K562 (cell line): ENCODE results near the gene RPH3AL. TPM values are rescaled to one million over a fixed set of nuclear protein-coding genes. Genes with fewer than 3 reads are reported as not detected.

ENCODE experiments used
- ATAC-seq: fragments of 200-7000 bp; cut with Tn5 transposase; 3 replicates; pipeline ENCODE4 v1.9.1; 2020; ENCODE audit warnings: moderate library complexity
- BruUV-seq: library from RNA; stranded (reverse); fragments of 400-500 nt; replicated peaks from 2 replicates; lab custom pipeline; 2021; lab: Mats Ljungman, UMichigan
- CTCF ChIA-PET: fragments of 300-600 bp; formaldehyde crosslinking; extraction: SDS; loops from one replicate; lab custom pipeline; 2021; ENCODE audit warnings: low intra/inter-chr PET ratio; lab: Yijun Ruan, JAX
- POLR2A ChIA-PET: fragments of 300-600, 350-650 bp; sonication (Branson Sonifier 250); formaldehyde crosslinking; extraction: SDS; loops from one replicate; lab custom pipeline; 2021; ENCODE audit warnings: antibody characterized with exemption, inconsistent platforms; lab: Yijun Ruan, JAX
- DNase-seq, 4 experiments: peaks; one replicate each; pipeline versions ENCODE4 v3.0.0 to v3.0.0-alpha.2; 2011 to 2018; ENCODE audit warnings: low spot score in 3 of 4, mixed read lengths in 3 of 4; ENCODE audit errors: extremely low read depth in 1 of 4
- FAIRE-seq: peaks from 2 replicates; lab custom pipeline; 2011; peaks lifted over from hg19 to GRCh38; lab: Jason Lieb, UNC
- H2AFZ ChIP-seq: 2 replicates; pipeline ENCODE4 v1.6.0; 2011; ENCODE audit warnings: low read depth, low read length, control low read depth, inconsistent platforms
- H3K27ac ChIP-seq: fragments of 200-600 bp; 3 replicates; pipeline ENCODE4 v1.8.0; 2011; ENCODE audit warnings: low read depth, mild to moderate bottlenecking, control low read depth, inconsistent platforms, low read length, moderate library complexity, mixed read lengths; ENCODE audit errors: extremely low read depth
- H3K27me3 ChIP-seq, 2 experiments: fragments of 300-600 bp in 1 of 2; 2 replicates in 1 of 2; 3 replicates in 1 of 2; pipeline versions ENCODE4 v1.6.0 to v1.8.0; 2011; ENCODE audit warnings: inconsistent platforms in 2 of 2, low read length in 2 of 2, mild to moderate bottlenecking in 1 of 2, mixed read lengths in 1 of 2, moderate library complexity in 1 of 2; ENCODE audit not compliant: control insufficient read depth in 2 of 2, insufficient read depth in 2 of 2
- H3K36me3 ChIP-seq: fragments of 300-600 bp; 3 replicates; pipeline ENCODE4 v1.8.0; 2011; ENCODE audit warnings: mild to moderate bottlenecking, low read length, inconsistent platforms; ENCODE audit not compliant: control insufficient read depth, insufficient read depth
- H3K4me1 ChIP-seq, 2 experiments: fragments of 200-600 bp in 1 of 2; replicated peaks in 1 of 2; 2 replicates in 1 of 2; 3 replicates in 1 of 2; pipeline versions ENCODE4 v1.5.1 to v1.8.0; 2011; ENCODE audit warnings: inconsistent platforms in 2 of 2, low read length in 2 of 2, mild to moderate bottlenecking in 1 of 2, mixed read lengths in 1 of 2, moderate library complexity in 1 of 2; ENCODE audit not compliant: control insufficient read depth in 2 of 2, insufficient read depth in 2 of 2
- H3K4me2 ChIP-seq: 2 replicates; pipeline ENCODE4 v1.6.1; 2011; ENCODE audit warnings: low read length, control low read depth, inconsistent platforms, mixed read lengths; ENCODE audit not compliant: insufficient read depth
- H3K4me3 ChIP-seq: fragments of 200-600 bp; sonication (generic), shearing (Covaris generic); 2 replicates; pipeline ENCODE4 v1.5.1; 2016; ENCODE audit warnings: control low read depth, inconsistent platforms
- H3K79me2 ChIP-seq: fragments of 200-600 bp; 3 replicates; pipeline ENCODE4 v1.8.0; 2011; ENCODE audit warnings: low read length, inconsistent platforms; ENCODE audit not compliant: control insufficient read depth, insufficient read depth
- H3K9ac ChIP-seq, 2 experiments: 2 replicates each; pipeline versions ENCODE4 v1.6.0 to v1.6.1; 2011; ENCODE audit warnings: low read depth in 2 of 2, low read length in 2 of 2, control low read depth in 1 of 2, inconsistent platforms in 1 of 2, mild to moderate bottlenecking in 1 of 2, mixed read lengths in 1 of 2; ENCODE audit not compliant: insufficient read depth in 1 of 2
- H3K9me1 ChIP-seq: one replicate; pipeline ENCODE4 v1.6.0; 2011; ENCODE audit warnings: inconsistent platforms, mild to moderate bottlenecking, low read length, moderate library complexity; ENCODE audit not compliant: control insufficient read depth, insufficient read depth
- H3K9me3 ChIP-seq: replicated peaks from 2 replicates; pipeline ENCODE4 v1.5.1; 2011; ENCODE audit warnings: low read depth, low read length, inconsistent platforms; ENCODE audit not compliant: control insufficient read depth, insufficient read depth
- H4K20me1 ChIP-seq: replicated peaks from 2 replicates; pipeline ENCODE4 v1.6.1; 2011; ENCODE audit warnings: low read length, inconsistent platforms, mixed read lengths; ENCODE audit not compliant: control insufficient read depth, insufficient read depth
- BCOR ChIP-seq: fragments of 450-650 bp; IDR thresholded peaks from 2 replicates; pipeline ENCODE4 v1.6.1; 2016
- E2F8 ChIP-seq: fragments of 450-650 bp; IDR thresholded peaks from 2 replicates; pipeline ENCODE4 v1.7.1; 2018; ENCODE audit warnings: mild to moderate bottlenecking, low read depth; ENCODE audit not compliant: partially characterized antibody
- EGR1 ChIP-seq: fragments of 450-650 bp; conservative IDR thresholded peaks from 2 replicates; pipeline ENCODE4 v1.6.1; 2017; ENCODE audit warnings: mild to moderate bottlenecking
- ELK1 ChIP-seq: sonication (generic); formaldehyde crosslinking; IDR thresholded peaks from 2 replicates; pipeline ENCODE4 v1.8.1; 2022; ENCODE audit warnings: missing genetic modification reagents
- FOXP4 ChIP-seq: sonication (generic); formaldehyde crosslinking; IDR thresholded peaks from 2 replicates; pipeline ENCODE4 v1.8.0; 2022; ENCODE audit warnings: mild to moderate bottlenecking, missing genetic modification reagents, borderline replicate concordance
- GABPB1 ChIP-seq: sonication (generic); formaldehyde crosslinking; IDR thresholded peaks from 2 replicates; pipeline ENCODE4 v1.8.0; 2022; ENCODE audit warnings: mild to moderate bottlenecking, missing genetic modification reagents
- IFI16 ChIP-seq: fragments of 250-450 bp; sonication (Bioruptor Pico); IDR thresholded peaks from 2 replicates; pipeline ENCODE4 v2.1.2; 2022; ENCODE audit warnings: mild to moderate bottlenecking, inconsistent platforms
- NCOA4 ChIP-seq: fragments of 450-650 bp; IDR thresholded peaks from 2 replicates; pipeline ENCODE4 v1.6.1; 2018; ENCODE audit warnings: mild to moderate bottlenecking; ENCODE audit not compliant: partially characterized antibody
- NFATC3 ChIP-seq: fragments of 450-650 bp; IDR thresholded peaks from 2 replicates; pipeline ENCODE4 v1.6.1; 2017; ENCODE audit warnings: mild to moderate bottlenecking
- SETDB1 ChIP-seq: IDR thresholded peaks from one replicate; pipeline ENCODE4 v1.6.1; 2012; ENCODE audit warnings: low read length, control low read depth, inconsistent platforms
- SRSF1 ChIP-seq: fragments of 200-400 bp; formaldehyde crosslinking; IDR thresholded peaks from 2 replicates; pipeline ENCODE4 v1.6.1; 2017; ENCODE audit warnings: mild to moderate bottlenecking, low read depth, low read length, moderate library complexity
- TCF7L2 ChIP-seq: fragments of 150-350 bp; IDR thresholded peaks from 2 replicates; pipeline ENCODE4 v1.6.1; 2016; ENCODE audit warnings: low read depth, mild to moderate bottlenecking, low read length, moderate library complexity
- ZNF121 ChIP-seq: sonication (generic); formaldehyde crosslinking; conservative IDR thresholded peaks from 2 replicates; pipeline ENCODE4 v1.8.0; 2022; ENCODE audit warnings: missing genetic modification reagents
- ZNF124 ChIP-seq: sonication (generic); formaldehyde crosslinking; IDR thresholded peaks from 2 replicates; pipeline ENCODE4 v1.8.1; 2022; ENCODE audit warnings: missing genetic modification reagents
- ZNF354B ChIP-seq: fragments of 250-450 bp; sonication (Bioruptor Pico); IDR thresholded peaks from 2 replicates; pipeline ENCODE4 v1.4.0; 2020
- ZNF57 ChIP-seq: fragments of 450-650 bp; formaldehyde crosslinking; IDR thresholded peaks from 2 replicates; pipeline ENCODE4 v1.4.0; 2020; ENCODE audit warnings: mild to moderate bottlenecking, moderate library complexity
- ZNF717 ChIP-seq: fragments of 250-450 bp; sonication (Bioruptor Pico); IDR thresholded peaks from 2 replicates; pipeline ENCODE4 v1.5.0; 2021
- WGBS: fragments of 100-300 bp; shearing (Covaris generic); methylation state at CpG from one replicate; pipeline ENCODE4 v1.1.6; 2016; ENCODE audit warnings: low coverage, mixed read lengths; ENCODE audit not compliant: insufficient coverage; ENCODE audit errors: missing lambda C conversion rate; 5-methylcytosine and 5-hydroxymethylcytosine counted together
- in situ Hi-C: fragments of 300-500 bp; cut with MboI; formaldehyde crosslinking; loops from 4 replicates; pipeline ENCODE4 v1.15.0; 2018; ENCODE audit warnings: inconsistent platforms, mixed read lengths
- intact Hi-C: fragments of 100-400 bp; cut with micrococcal nuclease; formaldehyde crosslinking; loops from 2 replicates; pipeline ENCODE4 v1.14.2; 2022
- polyA plus RNA-seq, 8 experiments: library from polyadenylated mRNA; depleted of rRNA in 4 of 8; stranded (reverse) in 5 of 8; unstranded in 3 of 8; fragments of >200 nt; fragmentation: Nextera tagmentation in 2 of 8; fragmentation: Illumina TruSeq in 1 of 8; extraction: Ambion mirVana in 2 of 8; extraction: Trizol in 1 of 8; gene quantifications; 2 replicates each; pipeline versions ENCODE4 v1.2.1 to v1.2.3, GENCODE V29; 2011 to 2014; ENCODE audit warnings: inconsistent platforms in 1 of 8, missing spikeins in 1 of 8
- total RNA-seq, 7 experiments: library from RNA; depleted of rRNA in 6 of 7; stranded (reverse); fragments of >200 nt in 6 of 7; fragmentation: Illumina TruSeq in 2 of 7; extraction: Trizol in 2 of 7; gene quantifications; 2 replicates each; pipeline versions ENCODE4 v1.2.1 to v1.2.3, GENCODE V29; 2011 to 2021; ENCODE audit warnings: low replicate concordance in 1 of 7

Gene RPH3AL
- total and polyA plus RNA-seq, 9 of the 15 experiments (the other 6 are each of a cell fraction or from before 2014, with no cell fraction given), result 0.18 to 1.7 (median 0.39) TPM

GRCh38 chr17:179066-179432, 173.6 kb downstream of the RPH3AL start:
- BruUV-seq, result no TSS peak
- Histone ChIP-seq H4K20me1 (no peaks in the 10 kb centered on the region), H3K9me3 (no peaks in the 10 kb centered on the region), H3K9ac (no peak overlapping the region), H3K36me3 (no peaks in the 10 kb centered on the region), H3K4me1 (no peaks in the 10 kb centered on the region), H3K27me3 (peaks cover 0 to 30% of the 10 kb centered on the region in 2 experiments; a peak in 2 of 5 replicates), H3K27ac (no peak overlapping the region), H3K4me2 (no peak overlapping the region), H3K4me3 (no peak overlapping the region), H2AFZ (no peak overlapping the region), H3K9me1 (no peaks in the 10 kb centered on the region), H3K79me2 (no peaks in the 10 kb centered on the region)
- ChIA-PET POLR2A (no interaction called here), CTCF (no interaction called here)
- 0% methylated on average over 5 of the region's 5 CpGs for WGBS
- FAIRE-seq, result no peak
- intact Hi-C loops (no loop called here), in situ Hi-C loops (no loop called here)
- ATAC-seq, result no peak
- no peak for DNase-seq
- TF ChIP-seq IFI16 (CRISPR knock-in tag) (no peak), ZNF354B (no peak), SRSF1 (no peak), BCOR (no peak), E2F8 (no peak), FOXP4 (no peak), NFATC3 (no peak), SETDB1 (no peak), ZNF717 (CRISPR knock-in tag) (no peak), NCOA4 (no peak), ZNF124 (CRISPR knock-in tag) (no peak), ZNF57 (CRISPR knock-in tag) (no peak), ZNF121 (CRISPR knock-in tag) (no peak), ELK1 (no peak), EGR1 (no peak), TCF7L2 (no peak), GABPB1 (no peak)
